ENCODE data around the gene KIF12.

GRCh38 chr9:114107286-114108001 lies 8.4 kb upstream of the KIF12 start:
- TF ChIP-seq CTCF (IDR thresholded peaks at IDR 0.05) (no peak), EZH2 (IDR thresholded peaks at IDR 0.05; ENCODE audit: borderline replicate concordance, insufficient read depth, low read depth, low read length, poor library complexity, severe bottlenecking) (no peak)
